Trophoblast cell (in vitro differentiated cells and primary cell): ENCODE results near the gene GRIK4.

ENCODE experiments used
- DNase-seq, 2 donors: peaks; one replicate each; pipeline ENCODE4 v3.0.0-alpha.2; 2016
- H2AFZ ChIP-seq: 2 replicates; pipeline ENCODE4 v1.6.1; 2013; ENCODE audit warnings: low read length, moderate library complexity, mild to moderate bottlenecking; ENCODE audit not compliant: insufficient read depth, poor library complexity
- H2AK5ac ChIP-seq: 2 replicates; pipeline ENCODE4 v1.6.1; 2013; ENCODE audit warnings: mild to moderate bottlenecking, low read length
- H2BK120ac ChIP-seq: 2 replicates; pipeline ENCODE4 v1.6.1; 2013; ENCODE audit warnings: low read length, mild to moderate bottlenecking, moderate library complexity; ENCODE audit not compliant: insufficient read depth, poor library complexity
- H2BK12ac ChIP-seq: 2 replicates; pipeline ENCODE4 v1.6.1; 2013; ENCODE audit warnings: mild to moderate bottlenecking, low read length, moderate library complexity
- H2BK5ac ChIP-seq: 2 replicates; pipeline ENCODE4 v1.6.1; 2013; ENCODE audit warnings: low read length, low read depth, moderate library complexity, mild to moderate bottlenecking; ENCODE audit not compliant: poor library complexity
- H3K14ac ChIP-seq: 2 replicates; pipeline ENCODE4 v1.6.1; 2013; ENCODE audit warnings: mild to moderate bottlenecking, low read length
- H3K18ac ChIP-seq: 2 replicates; pipeline ENCODE4 v1.6.1; 2013; ENCODE audit warnings: mild to moderate bottlenecking, low read length
- H3K23ac ChIP-seq: 2 replicates; pipeline ENCODE4 v1.6.1; 2013; ENCODE audit warnings: low read length
- H3K27ac ChIP-seq: 2 replicates; pipeline ENCODE4 v1.5.1; 2013; ENCODE audit warnings: low read depth, mild to moderate bottlenecking, inconsistent platforms, low read length, moderate library complexity
- H3K27me3 ChIP-seq: 2 replicates; pipeline ENCODE4 v1.6.1; 2013; ENCODE audit warnings: inconsistent platforms, mild to moderate bottlenecking, low read length, moderate library complexity; ENCODE audit not compliant: insufficient read depth
- H3K36me3 ChIP-seq, 2 experiments: 1 replicate in 1 of 2; 2 replicates in 1 of 2; pipeline ENCODE4 v1.6.1; 2013; ENCODE audit warnings: low read length in 2 of 2, mild to moderate bottlenecking in 2 of 2, moderate library complexity in 1 of 2; ENCODE audit not compliant: insufficient read depth in 2 of 2, control insufficient read depth in 1 of 2
- H3K4ac ChIP-seq: 2 replicates; pipeline ENCODE4 v1.6.1; 2013; ENCODE audit warnings: low read depth, mild to moderate bottlenecking, low read length, moderate library complexity
- H3K4me1 ChIP-seq, 2 experiments: 1 replicate in 1 of 2; 2 replicates in 1 of 2; pipeline ENCODE4 v1.6.1; 2013; ENCODE audit warnings: low read length in 2 of 2, mild to moderate bottlenecking in 2 of 2, moderate library complexity in 1 of 2; ENCODE audit not compliant: insufficient read depth in 2 of 2, control insufficient read depth in 1 of 2
- H3K4me2 ChIP-seq: 2 replicates; pipeline ENCODE4 v1.6.1; 2013; ENCODE audit warnings: inconsistent platforms, mild to moderate bottlenecking, low read length, moderate library complexity
- H3K4me3 ChIP-seq: 2 replicates; pipeline ENCODE4 v1.5.1; 2013; ENCODE audit warnings: mild to moderate bottlenecking, low read depth, low read length, inconsistent platforms
- H3K79me1 ChIP-seq: one replicate; pipeline ENCODE4 v1.6.1; 2013; ENCODE audit warnings: low read length
- H3K79me2 ChIP-seq: 2 replicates; pipeline ENCODE4 v1.6.1; 2013; ENCODE audit warnings: low read length, mild to moderate bottlenecking; ENCODE audit not compliant: control insufficient read depth, insufficient read depth, poor library complexity
- H3K9ac ChIP-seq: 2 replicates; pipeline ENCODE4 v1.6.1; 2013; ENCODE audit warnings: mild to moderate bottlenecking, low read length
- H3K9me3 ChIP-seq: 2 replicates; pipeline ENCODE4 v1.6.1; 2013; ENCODE audit warnings: low read depth, mild to moderate bottlenecking, control low read depth, inconsistent platforms, low read length; ENCODE audit not compliant: insufficient read depth
- H4K12ac ChIP-seq: 2 replicates; pipeline ENCODE4 v1.6.1; 2013; ENCODE audit warnings: low read depth, mild to moderate bottlenecking, low read length, moderate library complexity
- H4K8ac ChIP-seq: 2 replicates; pipeline ENCODE4 v1.6.1; 2013; ENCODE audit warnings: low read depth, mild to moderate bottlenecking, low read length, moderate library complexity
- H4K91ac ChIP-seq: one replicate; pipeline ENCODE4 v1.6.1; 2013; ENCODE audit warnings: low read depth, mild to moderate bottlenecking, low read length, moderate library complexity
- WGBS: extraction: QIAGEN DNeasy Blood & Tissue Kit; methylation state at CpG from one replicate; pipeline ENCODE4 v1.1.7; 2013; ENCODE audit warnings: missing lambda C conversion rate; ENCODE audit not compliant: insufficient read length, insufficient coverage; ENCODE audit errors: extremely low coverage; 5-methylcytosine and 5-hydroxymethylcytosine counted together

The GRIK4 gene

GRCh38 chr11:120675171-120675570 lies 163.6 kb downstream of the GRIK4 start:
- no CpG with 5 or more reads among the region's 1 CpG for WGBS
- Histone ChIP-seq H2BK5ac (no peak overlapping the region), H3K4me2 (no peak overlapping the region)

GRCh38 chr11:120676991-120677390 lies 165.4 kb downstream of the GRIK4 start:
- H3K23ac ChIP-seq = no peak overlapping the region
- no peak overlapping the region for H3K4me2 ChIP-seq
- no peaks in the 10 kb centered on the region for H3K79me1 ChIP-seq
- no peaks in the 10 kb centered on the region for H3K27me3 ChIP-seq
- H2AFZ ChIP-seq = no peak overlapping the region
- no peak for DNase-seq
- no peaks in the 10 kb centered on the region for H3K79me2 ChIP-seq
- no peak overlapping the region for H3K14ac ChIP-seq
- H2AK5ac ChIP-seq = no peak overlapping the region
- H4K8ac ChIP-seq = no peak overlapping the region
- no peak overlapping the region for H2BK5ac ChIP-seq
- no peaks in the 10 kb centered on the region for H3K4me1 ChIP-seq
- H3K4me3 ChIP-seq = no peak overlapping the region
- WGBS = no CpG with 5 or more reads among the region's 6 CpGs
- H3K9me3 ChIP-seq = peaks cover 1% of the 10 kb centered on the region
- no peak overlapping the region for H4K91ac ChIP-seq
- H4K12ac ChIP-seq = no peak overlapping the region
- H3K4ac ChIP-seq = no peak overlapping the region
- no peak overlapping the region for H3K9ac ChIP-seq
- H3K18ac ChIP-seq = no peak overlapping the region
- H3K27ac ChIP-seq = no peak overlapping the region
- H2BK12ac ChIP-seq = no peak overlapping the region
- no peak overlapping the region for H2BK120ac ChIP-seq
- H3K36me3 ChIP-seq = no peaks in the 10 kb centered on the region

More at GRCh38 chr11:120675171-120675570, 163.6 kb downstream of the GRIK4 start:
- no peaks in the 10 kb centered on the region for H3K27me3 ChIP-seq
- no peaks in the 10 kb centered on the region for H3K79me2 ChIP-seq
- no peaks in the 10 kb centered on the region for H3K9me3 ChIP-seq
- no peak overlapping the region for H2BK12ac ChIP-seq
- H2AK5ac ChIP-seq = no peak overlapping the region
- H3K4me1 ChIP-seq = no peaks in the 10 kb centered on the region
- DNase-seq = no peak
- H3K4me3 ChIP-seq = no peak overlapping the region
- no peak overlapping the region for H3K14ac ChIP-seq
- H4K91ac ChIP-seq = no peak overlapping the region
- H3K27ac ChIP-seq = no peak overlapping the region
- no peak overlapping the region for H3K9ac ChIP-seq
- no peaks in the 10 kb centered on the region for H3K36me3 ChIP-seq
- no peak overlapping the region for H2AFZ ChIP-seq
- H3K23ac ChIP-seq = no peak overlapping the region
- no peak overlapping the region for H2BK120ac ChIP-seq
- H4K12ac ChIP-seq = no peak overlapping the region
- no peaks in the 10 kb centered on the region for H3K79me1 ChIP-seq
- no peak overlapping the region for H3K18ac ChIP-seq
- no peak overlapping the region for H4K8ac ChIP-seq
- no peak overlapping the region for H3K4ac ChIP-seq

GRCh38 chr11:120680322-120680721 lies 168.8 kb downstream of the GRIK4 start:
- Histone ChIP-seq H3K9me3 (peaks cover 1% of the 10 kb centered on the region), H4K12ac (no peak overlapping the region), H2AK5ac (no peak overlapping the region), H3K27me3 (no peaks in the 10 kb centered on the region), H3K4ac (no peak overlapping the region), H3K27ac (no peak overlapping the region), H3K23ac (no peak overlapping the region), H2BK5ac (no peak overlapping the region), H3K4me2 (no peak overlapping the region), H3K14ac (no peak overlapping the region), H4K8ac (no peak overlapping the region), H3K18ac (no peak overlapping the region), H3K79me2 (no peaks in the 10 kb centered on the region), H3K36me3 (no peaks in the 10 kb centered on the region), H2BK120ac (no peak overlapping the region), H4K91ac (no peak overlapping the region), H3K9ac (no peak overlapping the region), H3K4me1 (no peaks in the 10 kb centered on the region), H3K79me1 (no peaks in the 10 kb centered on the region), H2BK12ac (no peak overlapping the region), H3K4me3 (no peak overlapping the region), H2AFZ (no peak overlapping the region)
- no CpG with 5 or more reads among the region's 5 CpGs for WGBS
- no peak for DNase-seq

GRCh38 chr11:120681434-120682331 lies 170.1 kb downstream of the GRIK4 start:
- Histone ChIP-seq H2BK5ac (no peak overlapping the region), H3K36me3 (no peaks in the 10 kb centered on the region), H3K27me3 (no peaks in the 10 kb centered on the region), H3K4me3 (no peak overlapping the region), H3K4ac (no peak overlapping the region), H4K12ac (no peak overlapping the region), H3K23ac (no peak overlapping the region), H2AK5ac (no peak overlapping the region), H3K9ac (no peak overlapping the region), H3K18ac (no peak overlapping the region), H2AFZ (no peak overlapping the region), H3K79me2 (no peaks in the 10 kb centered on the region), H4K8ac (no peak overlapping the region), H3K79me1 (no peaks in the 10 kb centered on the region), H3K4me1 (no peaks in the 10 kb centered on the region), H3K4me2 (no peak overlapping the region), H3K9me3 (peaks cover 1% of the 10 kb centered on the region), H4K91ac (no peak overlapping the region), H2BK120ac (no peak overlapping the region), H2BK12ac (no peak overlapping the region), H3K27ac (no peak overlapping the region), H3K14ac (no peak overlapping the region)
- no peak for DNase-seq
- WGBS = no CpG with 5 or more reads among the region's 16 CpGs
